H1 (cell line): ENCODE measurements around the gene KLHL41.

ENCODE experiments used
- CTCF ChIP-seq, 3 experiments: IDR thresholded peaks; 1 replicate in 2 of 3; 2 replicates in 1 of 3; pipeline versions ENCODE4 v1.5.1 to v1.6.1; 2011; ENCODE audit warnings: low read length in 3 of 3, mild to moderate bottlenecking in 3 of 3, inconsistent platforms in 2 of 3, low read depth in 1 of 3, moderate library complexity in 1 of 3; ENCODE audit not compliant: insufficient read depth in 1 of 3; ENCODE audit errors: control extremely low read depth in 1 of 3
- EZH2 ChIP-seq: fragments of 200-600 bp; sonication (generic); IDR thresholded peaks from 2 replicates; pipeline ENCODE4 v1.7.1; 2012; ENCODE audit warnings: low read depth, mild to moderate bottlenecking, moderate library complexity, low read length, inconsistent platforms; ENCODE audit not compliant: severe bottlenecking
- GTF2F1 ChIP-seq: IDR thresholded peaks from 2 replicates; pipeline ENCODE4 v1.6.1; 2012; ENCODE audit warnings: low read depth, low read length, improper control_type of control experiment, borderline replicate concordance
- KDM4A ChIP-seq: IDR thresholded peaks from one replicate; pipeline ENCODE4 v1.7.1; 2012; ENCODE audit warnings: low read depth, mild to moderate bottlenecking, moderate library complexity, low read length, inconsistent platforms; ENCODE audit not compliant: severe bottlenecking
- MAX ChIP-seq: IDR thresholded peaks from 2 replicates; pipeline ENCODE4 v1.6.1; 2012; ENCODE audit warnings: inconsistent platforms
- PHF8 ChIP-seq: fragments of 200-600 bp; sonication (generic); conservative IDR thresholded peaks from 2 replicates; pipeline ENCODE4 v1.7.1; 2012; ENCODE audit warnings: low read depth, mild to moderate bottlenecking, inconsistent platforms, low read length, moderate library complexity
- ZNF274 ChIP-seq: IDR thresholded peaks from 2 replicates; pipeline ENCODE4 v1.7.0; 2012; ENCODE audit warnings: low read length, borderline replicate concordance; ENCODE audit errors: extremely low read depth

- no peak for TF ChIP-seq PHF8
- no peak for TF ChIP-seq ZNF274
- TF ChIP-seq GTF2F1: no peak
- no peak for TF ChIP-seq MAX
- no peak for TF ChIP-seq CTCF (IDR thresholded peaks at IDR 0.05; ENCODE audit: control extremely low read depth in 1 of 3, insufficient read depth in 1 of 3, low read depth in 1 of 3, low read length in 3 of 3)
- TF ChIP-seq EZH2: no peak
- no peak for TF ChIP-seq KDM4A
These were observed 4.4 kb downstream of the KLHL41 start for GRCh38 chr2:169513926-169514325.
